Astrocyte (in vitro differentiated cells and primary cell): Measurements from ENCODE around the gene FGD4. TPM values are rescaled to one million over a fixed set of nuclear protein-coding genes. Genes with fewer than 3 reads are reported as not detected.

Experiments used
- DNase-seq: peaks from one replicate; pipeline ENCODE4 v3.0.0-alpha.2; 2010; ENCODE audit warnings: low read depth
- FAIRE-seq: peaks from 2 replicates; lab custom pipeline; 2011; peaks lifted over from hg19 to GRCh38; lab: Jason Lieb, UNC
- H2AFZ ChIP-seq: 2 replicates; pipeline ENCODE4 v1.6.0; 2012; ENCODE audit warnings: low read depth, low read length, inconsistent platforms
- H3K27ac ChIP-seq: 2 replicates; pipeline ENCODE4 v1.5.1; 2011; ENCODE audit warnings: low read depth, low read length, inconsistent platforms
- H3K27me3 ChIP-seq: 2 replicates; pipeline ENCODE4 v1.6.0; 2011; ENCODE audit warnings: low read length, inconsistent platforms; ENCODE audit not compliant: insufficient read depth
- H3K36me3 ChIP-seq: 2 replicates; pipeline ENCODE4 v1.5.1; 2011; ENCODE audit warnings: low read length, inconsistent platforms; ENCODE audit not compliant: insufficient read depth
- H3K4me1 ChIP-seq: 2 replicates; pipeline ENCODE4 v1.5.1; 2011; ENCODE audit warnings: low read length, inconsistent platforms; ENCODE audit not compliant: insufficient read depth
- H3K4me2 ChIP-seq: 2 replicates; pipeline ENCODE4 v1.6.0; 2012; ENCODE audit warnings: low read length, inconsistent platforms
- H3K4me3 ChIP-seq: 2 replicates; pipeline ENCODE4 v1.5.1; 2011; ENCODE audit warnings: low read depth, mild to moderate bottlenecking, low read length, inconsistent platforms; ENCODE audit not compliant: insufficient read depth
- H3K79me2 ChIP-seq: 2 replicates; pipeline ENCODE4 v1.6.0; 2012; ENCODE audit warnings: mild to moderate bottlenecking, low read length, inconsistent platforms; ENCODE audit not compliant: insufficient read depth
- H3K9ac ChIP-seq: 2 replicates; pipeline ENCODE4 v1.6.0; 2012; ENCODE audit warnings: mild to moderate bottlenecking, low read length, inconsistent platforms
- H3K9me3 ChIP-seq: 2 replicates; pipeline ENCODE4 v1.5.1; 2012; ENCODE audit warnings: low read depth, mild to moderate bottlenecking, low read length, inconsistent platforms; ENCODE audit not compliant: insufficient read depth
- H4K20me1 ChIP-seq: 2 replicates; pipeline ENCODE4 v1.6.0; 2012; ENCODE audit warnings: low read length, inconsistent platforms; ENCODE audit not compliant: insufficient read depth
- H3K27ac Mint-ChIP-seq: one replicate; pipeline ENCODE4 v1.8.0; 2021; ENCODE audit warnings: mild to moderate bottlenecking, mixed read lengths; ENCODE audit not compliant: unreplicated experiment
- H3K27me3 Mint-ChIP-seq: one replicate; pipeline ENCODE4 v1.8.0; 2021; ENCODE audit warnings: low read depth, mixed read lengths; ENCODE audit not compliant: unreplicated experiment
- H3K36me3 Mint-ChIP-seq: one replicate; pipeline ENCODE4 v1.8.0; 2021; ENCODE audit warnings: low read depth, mixed read lengths; ENCODE audit not compliant: unreplicated experiment
- H3K4me1 Mint-ChIP-seq: one replicate; pipeline ENCODE4 v1.8.0; 2021; ENCODE audit warnings: low read depth, mixed read lengths; ENCODE audit not compliant: unreplicated experiment
- H3K4me3 Mint-ChIP-seq: one replicate; pipeline ENCODE4 v1.8.0; 2021; ENCODE audit warnings: mild to moderate bottlenecking, moderate library complexity, mixed read lengths; ENCODE audit not compliant: unreplicated experiment
- H3K9me3 Mint-ChIP-seq: one replicate; pipeline ENCODE4 v1.8.0; 2021; ENCODE audit warnings: mild to moderate bottlenecking, mixed read lengths; ENCODE audit not compliant: unreplicated experiment
- CTCF ChIP-seq: IDR thresholded peaks from 2 replicates; pipeline ENCODE4 v1.5.1; 2011; ENCODE audit warnings: low read depth, mild to moderate bottlenecking, inconsistent platforms, low read length, moderate library complexity; ENCODE audit not compliant: insufficient read depth
- EZH2 ChIP-seq: IDR thresholded peaks from 2 replicates; pipeline ENCODE4 v1.6.1; 2012; ENCODE audit warnings: mild to moderate bottlenecking, low read length, inconsistent platforms; ENCODE audit not compliant: insufficient read depth
- total RNA-seq: library from RNA; stranded (reverse); gene quantifications from 2 replicates; pipeline ENCODE4 v1.2.1, GENCODE V29; 2021

FGD4 gene
- total RNA-seq, 1 donor from 2014 or later = 18.7 TPM

- Histone ChIP-seq H3K9ac (peak overlapping the region; percentile 8), H2AFZ (peak overlapping the region; percentile 35), H3K4me1 (peaks cover 31% of the 10 kb centered on the region), H4K20me1 (no peaks in the 10 kb centered on the region), H3K27me3 (no peaks in the 10 kb centered on the region), H3K36me3 (no peaks in the 10 kb centered on the region), H3K27ac (peak overlapping the region; percentile 62), H3K79me2 (peaks cover 30% of the 10 kb centered on the region), H3K4me2 (peak overlapping the region; percentile 6), H3K9me3 (no peaks in the 10 kb centered on the region), H3K4me3 (no peak overlapping the region)
- H3K4me3 Mint-ChIP-seq = no peak overlapping the region
- peak overlapping the region; percentile 87 for H3K27ac Mint-ChIP-seq
- no peaks in the 10 kb centered on the region for H3K9me3 Mint-ChIP-seq
- no peaks in the 10 kb centered on the region for H3K27me3 Mint-ChIP-seq
- TF ChIP-seq CTCF = no peak
- no peak for TF ChIP-seq EZH2
- H3K4me1 Mint-ChIP-seq = peaks cover 30% of the 10 kb centered on the region
- peaks cover 3% of the 10 kb centered on the region for H3K36me3 Mint-ChIP-seq
- no peak for FAIRE-seq
- DNase-seq = no peak
These were observed 169.9 kb downstream of the FGD4 start for GRCh38 chr12:32569259-32569658.

GRCh38 chr12:32574585-32574984 is 175.2 kb downstream of the FGD4 start:
- no peak overlapping the region for H3K4me3 Mint-ChIP-seq
- no peak overlapping the region for H3K27ac Mint-ChIP-seq
- no peak for TF ChIP-seq CTCF
- TF ChIP-seq EZH2 = no peak
- Histone ChIP-seq H2AFZ (no peak overlapping the region), H3K79me2 (peaks cover 9% of the 10 kb centered on the region), H3K9me3 (no peaks in the 10 kb centered on the region), H3K4me2 (no peak overlapping the region), H3K36me3 (peaks cover 7% of the 10 kb centered on the region), H3K4me3 (no peak overlapping the region), H3K9ac (no peak overlapping the region), H3K27me3 (no peaks in the 10 kb centered on the region), H3K27ac (no peak overlapping the region), H4K20me1 (no peaks in the 10 kb centered on the region), H3K4me1 (no peaks in the 10 kb centered on the region)
- FAIRE-seq (no peak), DNase-seq (no peak)
- peaks cover 3% of the 10 kb centered on the region for H3K4me1 Mint-ChIP-seq
- peaks cover 17% of the 10 kb centered on the region for H3K36me3 Mint-ChIP-seq
- H3K27me3 Mint-ChIP-seq = no peaks in the 10 kb centered on the region
- H3K9me3 Mint-ChIP-seq = peaks cover 2% of the 10 kb centered on the region

- TF ChIP-seq EZH2 (no peak), CTCF (no peak)
- H3K27me3 ChIP-seq = no peaks in the 10 kb centered on the region
- no peaks in the 10 kb centered on the region for H3K9me3 ChIP-seq
- H3K9me3 Mint-ChIP-seq = peaks cover 2% of the 10 kb centered on the region
- H3K27ac Mint-ChIP-seq = no peak overlapping the region
- H3K4me3 Mint-ChIP-seq = no peak overlapping the region
- no peak overlapping the region for H3K9ac ChIP-seq
- H3K36me3 Mint-ChIP-seq = peaks cover 20% of the 10 kb centered on the region
- no peak overlapping the region for H3K4me3 ChIP-seq
- H3K36me3 ChIP-seq = peaks cover 12% of the 10 kb centered on the region
- H4K20me1 ChIP-seq = no peaks in the 10 kb centered on the region
- peaks cover under 1% of the 10 kb centered on the region for H3K79me2 ChIP-seq
- DNase-seq (no peak), FAIRE-seq (no peak)
- H3K4me1 ChIP-seq = no peaks in the 10 kb centered on the region
- H3K27ac ChIP-seq = no peak overlapping the region
- no peak overlapping the region for H3K4me2 ChIP-seq
- H2AFZ ChIP-seq = no peak overlapping the region
- no peaks in the 10 kb centered on the region for H3K27me3 Mint-ChIP-seq
- H3K4me1 Mint-ChIP-seq = no peaks in the 10 kb centered on the region
These were observed 178.0 kb downstream of the FGD4 start for GRCh38 chr12:32577328-32577727.
